Fibroblast of lung (primary cell): ENCODE measurements around the gene ANKS6. TPM values are rescaled to one million over a fixed set of nuclear protein-coding genes. Genes with fewer than 3 reads are reported as not detected.

ENCODE experiments used
- DNase-seq, 2 donors: peaks; one replicate each; pipeline versions ENCODE4 v3.0.0 to v3.0.0-alpha.2; 2010; ENCODE audit warnings: low read depth in 2 of 2
- H2AFZ ChIP-seq: 2 replicates; pipeline ENCODE4 v1.5.1; 2012; ENCODE audit warnings: low read length, control low read depth, inconsistent platforms
- H3K27ac ChIP-seq: 2 replicates; pipeline ENCODE4 v1.5.1; 2011; ENCODE audit warnings: low read length, control low read depth; ENCODE audit not compliant: insufficient read depth
- H3K27me3 ChIP-seq: 2 replicates; pipeline ENCODE4 v1.5.1; 2011; ENCODE audit warnings: mild to moderate bottlenecking, low read length; ENCODE audit not compliant: control insufficient read depth, insufficient read depth
- H3K36me3 ChIP-seq: 2 replicates; pipeline ENCODE4 v1.5.1; 2011; ENCODE audit warnings: low read length; ENCODE audit not compliant: control insufficient read depth, insufficient read depth
- H3K4me1 ChIP-seq: 2 replicates; pipeline ENCODE4 v1.5.1; 2011; ENCODE audit warnings: low read length; ENCODE audit not compliant: control insufficient read depth, insufficient read depth; ENCODE audit errors: extremely low read depth
- H3K4me2 ChIP-seq: 2 replicates; pipeline ENCODE4 v1.5.1; 2011; ENCODE audit warnings: low read length, control low read depth; ENCODE audit not compliant: insufficient read depth; ENCODE audit errors: extremely low read depth
- H3K4me3 ChIP-seq, 4 experiments: fragments of 200-600 bp in 1 of 4; sonication (generic) in 1 of 4; replicated peaks in 1 of 4; 2 replicates each; pipeline ENCODE4 v1.5.1; 2011 to 2016; ENCODE audit warnings: low read length in 4 of 4, low read depth in 3 of 4, mild to moderate bottlenecking in 3 of 4, control low read depth in 2 of 4, inconsistent platforms in 1 of 4, mixed read lengths in 1 of 4; ENCODE audit not compliant: insufficient read depth in 1 of 4; ENCODE audit errors: control extremely low read depth in 1 of 4
- H3K79me2 ChIP-seq: 2 replicates; pipeline ENCODE4 v1.5.1; 2012; ENCODE audit warnings: mild to moderate bottlenecking, low read length, inconsistent platforms; ENCODE audit not compliant: control insufficient read depth, insufficient read depth
- H3K9ac ChIP-seq: 2 replicates; pipeline ENCODE4 v1.5.1; 2011; ENCODE audit warnings: mild to moderate bottlenecking, low read length, control low read depth; ENCODE audit not compliant: insufficient read depth
- H3K9me3 ChIP-seq: 2 replicates; pipeline ENCODE4 v1.5.1; 2012; ENCODE audit warnings: low read depth, low read length; ENCODE audit not compliant: control insufficient read depth, insufficient read depth
- H4K20me1 ChIP-seq: 2 replicates; pipeline ENCODE4 v1.5.1; 2011; ENCODE audit warnings: low read length; ENCODE audit not compliant: control insufficient read depth, insufficient read depth; ENCODE audit errors: extremely low read depth
- CTCF ChIP-seq, 2 donors: IDR thresholded peaks in 1 of 2; conservative IDR thresholded peaks in 1 of 2; 1 replicate in 1 of 2; 2 replicates in 1 of 2; pipeline ENCODE4 v1.5.1; 2011 to 2012; ENCODE audit warnings: low read length in 2 of 2, control low read depth in 1 of 2, inconsistent platforms in 1 of 2, low read depth in 1 of 2, mild to moderate bottlenecking in 1 of 2
- EZH2 ChIP-seq: IDR thresholded peaks from 2 replicates; pipeline ENCODE4 v1.5.1; 2012; ENCODE audit warnings: low read length, control low read depth, mild to moderate bottlenecking; ENCODE audit errors: missing control alignments
- polyA plus RNA-seq, 2 donors: library from polyadenylated mRNA; depleted of rRNA in 1 of 2; stranded (reverse) in 1 of 2; unstranded in 1 of 2; fragments of >200 nt; gene quantifications; 2 replicates each; pipeline ENCODE4 v1.2.1, GENCODE V29; 2011 to 2012; ENCODE audit warnings: missing spikeins in 1 of 2
- total RNA-seq: library from RNA; depleted of rRNA; stranded (reverse); fragments of >200 nt; gene quantifications from 2 replicates; pipeline ENCODE4 v1.2.1, GENCODE V29; 2014

ANKS6 gene
- total and polyA plus RNA-seq, 2 donors (not counting 1 experiment from before 2014, with no cell fraction given) = 7.3 to 9.6 TPM

GRCh38 chr9:98700801-98701200 lies 95.6 kb downstream of the ANKS6 start:
- no peak overlapping the region for H3K4me2 ChIP-seq
- no peaks in the 10 kb centered on the region for H4K20me1 ChIP-seq
- H3K4me3 ChIP-seq = no peak overlapping the region
- DNase-seq = no peak
- no peaks in the 10 kb centered on the region for H3K9me3 ChIP-seq
- no peaks in the 10 kb centered on the region for H3K79me2 ChIP-seq
- H2AFZ ChIP-seq = no peak overlapping the region
- peaks cover 15% of the 10 kb centered on the region for H3K27me3 ChIP-seq
- H3K36me3 ChIP-seq = no peaks in the 10 kb centered on the region
- TF ChIP-seq EZH2 (no peak), CTCF (conservative IDR thresholded peaks at IDR 0.05 in 1 of 2, IDR thresholded peaks at IDR 0.05 in 1 of 2; ENCODE audit: low read depth in 1 of 2, low read length in 2 of 2) (no peak)
- no peak overlapping the region for H3K9ac ChIP-seq
- H3K4me1 ChIP-seq = no peaks in the 10 kb centered on the region
- H3K27ac ChIP-seq = no peak overlapping the region

- Histone ChIP-seq H3K9me3 (no peaks in the 10 kb centered on the region), H3K79me2 (no peaks in the 10 kb centered on the region), H3K9ac (no peak overlapping the region), H4K20me1 (no peaks in the 10 kb centered on the region), H3K36me3 (no peaks in the 10 kb centered on the region), H3K4me2 (no peak overlapping the region), H2AFZ (no peak overlapping the region), H3K27me3 (peaks cover 12% of the 10 kb centered on the region), H3K4me1 (no peaks in the 10 kb centered on the region), H3K27ac (no peak overlapping the region), H3K4me3 (no peak overlapping the region)
- DNase-seq = no peak
- no peak for TF ChIP-seq CTCF (conservative IDR thresholded peaks at IDR 0.05 in 1 of 2, IDR thresholded peaks at IDR 0.05 in 1 of 2; ENCODE audit: low read depth in 1 of 2, low read length in 2 of 2)
- no peak for TF ChIP-seq EZH2
Observed at GRCh38 chr9:98698856-98699255, 97.5 kb downstream of the ANKS6 start.

GRCh38 chr9:98694943-98695342 lies 101.4 kb downstream of the ANKS6 start:
- Histone ChIP-seq H2AFZ (no peak overlapping the region), H3K36me3 (no peaks in the 10 kb centered on the region), H3K27me3 (peaks cover 14% of the 10 kb centered on the region), H3K4me3 (no peak overlapping the region), H4K20me1 (no peaks in the 10 kb centered on the region), H3K79me2 (no peaks in the 10 kb centered on the region), H3K9ac (no peak overlapping the region), H3K4me2 (no peak overlapping the region), H3K9me3 (no peaks in the 10 kb centered on the region), H3K4me1 (no peaks in the 10 kb centered on the region), H3K27ac (no peak overlapping the region)
- no peak for DNase-seq
- TF ChIP-seq EZH2 (no peak), CTCF (conservative IDR thresholded peaks at IDR 0.05 in 1 of 2, IDR thresholded peaks at IDR 0.05 in 1 of 2; ENCODE audit: low read depth in 1 of 2, low read length in 2 of 2) (no peak)
